ENCODE results near the gene KMT5C. TPM values are rescaled to one million over a fixed set of nuclear protein-coding genes. Genes with fewer than 3 reads are reported as not detected.
A peak's percentile ranks its signal among the peaks of the same experiment; 100 is the strongest.

Gene KMT5C
- total RNA-seq, 1 donor from 2014 or later, result 18.6 TPM

- no peak overlapping the region for H3K27ac Mint-ChIP-seq (ENCODE audit: unreplicated experiment)
- peaks cover 6% of the 10 kb centered on the region for H3K27me3 Mint-ChIP-seq (ENCODE audit: unreplicated experiment)
- DNase-seq (ENCODE audit: extremely low spot score, unreplicated experiment), result no peak
- H3K36me3 Mint-ChIP-seq (ENCODE audit: unreplicated experiment), result no peaks in the 10 kb centered on the region
- TF ChIP-seq CTCF (IDR thresholded peaks at IDR 0.05), result no peak
- no peak overlapping the region for H3K4me3 Mint-ChIP-seq (ENCODE audit: unreplicated experiment)
- H3K4me1 Mint-ChIP-seq (ENCODE audit: unreplicated experiment), result peaks cover 17% of the 10 kb centered on the region
- no peaks in the 10 kb centered on the region for H3K9me3 Mint-ChIP-seq (ENCODE audit: unreplicated experiment)
Measured at GRCh38 chr19:55336101-55336500, 3.6 kb upstream of the KMT5C start.

- no peak for DNase-seq (ENCODE audit: extremely low spot score, unreplicated experiment)
- Mint-ChIP-seq H3K9me3 (ENCODE audit: unreplicated experiment) (no peaks in the 10 kb centered on the region), H3K27me3 (ENCODE audit: unreplicated experiment) (peaks cover 2% of the 10 kb centered on the region), H3K36me3 (ENCODE audit: unreplicated experiment) (peaks cover 8% of the 10 kb centered on the region), H3K4me3 (ENCODE audit: unreplicated experiment) (peak overlapping the region; percentile 89), H3K27ac (ENCODE audit: unreplicated experiment) (peak overlapping the region; percentile 99), H3K4me1 (ENCODE audit: unreplicated experiment) (peaks cover 32% of the 10 kb centered on the region)
- TF ChIP-seq CTCF (IDR thresholded peaks at IDR 0.05), result no peak
Measured at GRCh38 chr19:55339889-55340783, 460 bp downstream of the KMT5C start.

GRCh38 chr19:55340784-55341147 is 1.1 kb downstream of the KMT5C start:
- Mint-ChIP-seq H3K4me1 (ENCODE audit: unreplicated experiment) (peaks cover 38% of the 10 kb centered on the region), H3K9me3 (ENCODE audit: unreplicated experiment) (no peaks in the 10 kb centered on the region), H3K36me3 (ENCODE audit: unreplicated experiment) (peaks cover 8% of the 10 kb centered on the region), H3K27ac (ENCODE audit: unreplicated experiment) (peak overlapping the region; percentile 85), H3K27me3 (ENCODE audit: unreplicated experiment) (peaks cover 2% of the 10 kb centered on the region), H3K4me3 (ENCODE audit: unreplicated experiment) (peak overlapping the region; percentile 89)
- no peak for TF ChIP-seq CTCF (IDR thresholded peaks at IDR 0.05)
- DNase-seq (ENCODE audit: extremely low spot score, unreplicated experiment), result no peak

- no peak for TF ChIP-seq CTCF (IDR thresholded peaks at IDR 0.05)
- Mint-ChIP-seq H3K4me3 (ENCODE audit: unreplicated experiment) (peak overlapping the region; percentile 89), H3K4me1 (ENCODE audit: unreplicated experiment) (peaks cover 39% of the 10 kb centered on the region), H3K27ac (ENCODE audit: unreplicated experiment) (peak overlapping the region; percentile 85), H3K27me3 (ENCODE audit: unreplicated experiment) (peaks cover 2% of the 10 kb centered on the region), H3K9me3 (ENCODE audit: unreplicated experiment) (no peaks in the 10 kb centered on the region), H3K36me3 (ENCODE audit: unreplicated experiment) (peaks cover 8% of the 10 kb centered on the region)
- no peak for DNase-seq (ENCODE audit: extremely low spot score, unreplicated experiment)
Measured at GRCh38 chr19:55341171-55341588, 1.5 kb downstream of the KMT5C start.

Measured in osteocyte (in vitro differentiated cells).